Ammon's horn (tissue), 1 donor: ENCODE data around the gene CAD.
"Not testable (repeated sequence)": the region's sequence is repeated elsewhere in the genome, so short reads cannot be mapped to it uniquely, and the experiment has no call there.

Source experiments
- DNase-seq: peaks from one replicate; pipeline ENCODE4 v3.0.0-alpha.2; 2016; ENCODE audit warnings: low spot score

CAD gene

GRCh38 chr2:27217173-27218121 lies at the start of gene CAD:
TSS of gene CAD (plus strand) at chr2:27217369. CDS start at chr2:27217552, 183 bp downstream.
- DNase-seq, result peak; percentile 93

- DNase-seq, result no peak
Observed at GRCh38 chr2:27170581-27171337, 46.4 kb upstream of the CAD start.

- DNase-seq, result no peak
Observed at GRCh38 chr2:27171351-27171848, 45.8 kb upstream of the CAD start.

DNA sequence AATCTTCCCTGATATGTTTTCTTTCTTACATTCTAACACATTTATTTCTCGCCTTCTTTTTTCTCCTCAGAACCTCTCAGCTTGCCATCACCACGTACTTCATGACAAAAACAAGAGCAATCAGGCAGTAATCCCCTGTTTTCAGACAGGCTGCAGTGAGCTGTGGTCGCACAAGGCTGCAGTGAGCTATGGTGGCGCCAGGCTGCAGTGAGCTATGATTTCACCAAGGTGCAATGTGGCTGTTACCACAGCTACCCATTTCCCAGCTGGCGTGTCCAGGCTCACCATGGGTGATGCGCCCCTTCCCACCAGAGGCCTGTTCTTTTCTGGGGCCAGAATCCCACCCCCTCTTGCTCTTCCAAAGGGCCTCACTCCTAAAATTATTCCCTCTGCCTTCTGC lies 42.5 kb upstream of the CAD start:
- DNase-seq, result no peak

DNA sequence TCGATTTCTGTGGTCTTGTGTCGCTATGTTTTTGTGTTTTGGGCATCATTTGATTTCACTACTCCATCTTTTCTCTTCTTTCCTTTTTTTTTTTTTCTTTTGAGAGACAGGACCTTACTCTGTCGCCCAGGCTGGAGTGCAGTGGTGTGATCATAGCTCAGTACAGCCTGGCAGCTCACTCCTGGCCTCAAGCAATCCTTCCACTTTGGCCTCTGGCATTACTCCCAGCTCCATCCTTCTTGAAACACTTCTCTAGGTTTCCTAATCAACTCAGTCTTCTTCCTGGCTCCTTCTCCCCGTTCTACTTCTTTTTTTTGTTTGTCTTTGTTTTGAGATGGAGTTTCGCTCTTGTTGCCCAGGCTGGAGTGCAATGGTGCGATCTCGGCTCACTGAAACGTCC lies 41.8 kb upstream of the CAD start:
- no peak for DNase-seq

DNA sequence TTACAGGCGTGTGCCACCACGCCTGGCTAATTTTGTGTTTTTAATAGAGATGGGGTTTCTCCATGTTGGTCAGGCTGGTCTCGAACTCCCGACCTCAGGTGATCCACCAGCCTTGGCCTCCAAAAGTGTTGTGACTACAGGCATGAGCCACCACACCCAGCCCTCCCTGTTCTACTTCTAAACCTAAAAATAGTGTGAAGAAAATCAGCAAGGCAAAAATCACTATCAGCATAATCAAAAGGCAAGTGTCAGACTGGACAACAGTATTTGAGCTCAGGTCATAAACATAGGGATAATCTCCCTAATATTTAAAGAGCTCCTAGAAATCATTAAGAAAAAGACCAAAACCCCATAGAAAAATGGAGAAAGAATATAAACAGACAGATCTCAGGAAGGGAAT lies 41.4 kb upstream of the CAD start:
- DNase-seq, result not testable (repeated sequence)

GRCh38 chr2:27177441-27178351 lies 39.5 kb upstream of the CAD start:
- DNase-seq, result no peak

DNA sequence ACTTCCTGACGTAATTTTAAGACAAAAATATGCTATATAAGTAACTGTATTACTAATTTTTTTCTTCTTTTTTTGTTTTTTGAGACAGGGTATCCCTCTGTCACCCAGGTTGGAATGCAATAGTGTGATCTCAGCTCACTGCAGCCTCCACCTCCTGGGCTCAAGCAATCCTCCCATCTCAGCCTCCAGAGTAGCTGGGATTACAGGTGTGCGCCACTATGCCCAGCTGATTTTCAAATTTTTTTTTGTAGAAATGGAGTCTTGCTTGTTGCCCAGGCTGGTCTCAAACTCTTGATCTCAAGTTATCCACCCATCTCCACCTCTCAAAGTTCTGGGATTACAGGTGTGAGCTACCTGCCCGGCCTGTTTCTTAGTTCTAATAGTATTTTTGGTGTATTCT lies 38.7 kb upstream of the CAD start:
- DNase-seq, result no peak

GRCh38 chr2:27179344-27180000 lies 37.7 kb upstream of the CAD start:
- DNase-seq, result no peak

- DNase-seq, result no peak
Observed at GRCh38 chr2:27182346-27182745, 34.8 kb upstream of the CAD start.

DNA sequence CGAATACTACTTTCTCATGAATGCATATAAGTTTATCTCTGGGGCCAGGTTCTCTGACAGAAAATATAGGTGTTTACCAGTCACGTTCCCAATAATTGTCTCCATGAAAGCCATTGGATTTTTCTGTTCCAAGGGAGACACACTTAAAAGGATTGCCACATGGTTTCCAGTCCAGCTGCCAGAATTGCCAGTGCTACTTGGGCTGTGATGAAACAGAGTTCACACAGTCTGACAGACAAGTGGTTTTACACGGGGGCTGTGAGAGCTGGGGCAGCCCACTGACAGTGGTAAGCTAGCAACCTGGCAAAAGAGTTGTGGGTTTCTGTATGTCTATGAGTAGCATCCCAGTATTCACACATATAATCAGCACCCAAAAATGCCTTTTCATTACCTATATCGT lies 33.1 kb upstream of the CAD start:
- DNase-seq, result no peak

GRCh38 chr2:27185331-27186026 lies 31.7 kb upstream of the CAD start:
- peak; percentile 62 for DNase-seq

DNA sequence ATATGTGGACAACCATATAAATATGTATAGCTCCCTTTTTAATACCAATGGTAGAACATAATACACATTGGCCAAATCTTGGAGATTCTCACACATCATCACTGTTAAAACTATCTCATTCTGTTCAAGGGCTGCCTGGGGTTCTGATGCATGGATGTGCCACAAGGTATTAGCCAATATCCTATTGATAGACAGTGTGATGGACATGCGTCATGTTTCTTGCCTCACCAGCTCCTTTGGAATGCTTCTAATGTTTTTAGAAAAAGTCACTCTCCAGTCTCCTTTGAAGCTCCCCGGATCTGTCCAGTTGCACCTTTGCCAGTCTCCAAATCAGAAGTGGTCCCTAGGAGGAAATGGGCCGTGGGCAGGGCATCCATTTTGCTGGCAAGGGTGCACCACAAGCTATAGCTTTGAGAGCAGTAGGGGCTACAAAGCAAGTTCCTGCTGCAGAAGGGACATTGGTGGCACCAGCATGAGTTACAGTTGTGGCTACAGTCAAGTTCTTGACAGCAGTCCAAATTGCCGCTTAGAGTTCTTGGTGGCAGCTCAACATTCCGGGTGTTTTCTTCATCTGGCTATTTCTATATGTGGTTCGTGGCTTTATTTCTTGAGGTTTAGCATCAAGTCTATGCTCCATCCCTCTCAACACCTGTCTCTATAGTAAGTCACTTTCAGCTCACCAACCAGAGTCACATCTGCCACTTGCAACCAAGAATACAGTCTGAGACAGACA lies 30.4 kb upstream of the CAD start:
- DNase-seq, result no peak

DNA sequence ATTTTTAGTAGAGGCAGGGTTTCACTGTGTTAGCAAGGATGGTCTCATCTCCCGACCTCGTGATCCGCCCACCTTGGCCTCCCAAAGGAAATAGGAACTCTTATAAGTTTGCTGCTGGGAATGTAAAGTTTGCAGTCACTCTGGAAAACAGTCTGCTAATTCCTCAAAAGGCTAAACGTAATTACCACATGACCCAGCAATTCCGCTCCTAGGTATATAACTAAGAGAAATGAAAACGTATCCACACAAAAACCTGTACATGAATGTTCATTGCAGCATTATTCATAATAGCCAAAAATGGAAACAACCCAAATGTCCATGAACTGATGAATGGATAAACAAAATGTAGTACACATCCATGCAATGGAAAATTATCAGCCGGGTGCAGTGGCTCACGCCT lies 27.2 kb upstream of the CAD start:
- no peak for DNase-seq

DNA sequence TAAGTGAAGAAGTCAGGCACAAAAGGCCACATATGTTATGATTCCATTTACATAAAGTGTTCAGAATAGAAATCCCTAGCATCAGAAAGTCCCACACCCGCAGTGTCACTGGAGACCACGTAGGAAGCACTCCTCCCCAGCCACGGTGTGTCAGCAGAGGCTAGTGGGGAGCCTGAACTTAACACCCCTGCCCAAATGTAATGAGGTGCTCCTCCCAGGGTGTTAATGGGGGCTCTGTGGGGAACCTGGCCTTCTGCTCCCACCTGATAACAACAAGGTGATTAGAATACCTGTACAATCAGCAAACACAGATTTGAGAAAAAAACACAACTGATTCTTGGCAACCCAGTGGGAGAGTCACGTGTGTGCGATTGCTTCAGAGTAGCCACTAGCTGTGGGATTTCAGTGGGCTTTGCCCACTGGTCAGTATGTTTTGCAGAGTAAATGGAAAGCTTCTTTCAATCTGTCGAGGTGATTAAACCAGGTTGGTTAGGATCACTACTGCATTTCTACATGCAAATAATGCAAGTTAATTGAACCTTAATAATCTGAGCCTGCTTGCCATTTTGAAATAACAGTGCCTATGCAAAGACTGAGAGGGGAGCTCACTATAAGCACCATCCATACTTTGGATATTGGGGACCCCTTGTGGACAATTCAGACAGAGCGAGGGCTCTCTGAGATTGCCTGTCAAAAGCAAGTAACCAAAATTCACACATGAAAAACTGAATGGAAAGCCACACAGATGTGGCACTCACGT lies 25.9 kb upstream of the CAD start:
- peak; percentile 64 for DNase-seq

DNA sequence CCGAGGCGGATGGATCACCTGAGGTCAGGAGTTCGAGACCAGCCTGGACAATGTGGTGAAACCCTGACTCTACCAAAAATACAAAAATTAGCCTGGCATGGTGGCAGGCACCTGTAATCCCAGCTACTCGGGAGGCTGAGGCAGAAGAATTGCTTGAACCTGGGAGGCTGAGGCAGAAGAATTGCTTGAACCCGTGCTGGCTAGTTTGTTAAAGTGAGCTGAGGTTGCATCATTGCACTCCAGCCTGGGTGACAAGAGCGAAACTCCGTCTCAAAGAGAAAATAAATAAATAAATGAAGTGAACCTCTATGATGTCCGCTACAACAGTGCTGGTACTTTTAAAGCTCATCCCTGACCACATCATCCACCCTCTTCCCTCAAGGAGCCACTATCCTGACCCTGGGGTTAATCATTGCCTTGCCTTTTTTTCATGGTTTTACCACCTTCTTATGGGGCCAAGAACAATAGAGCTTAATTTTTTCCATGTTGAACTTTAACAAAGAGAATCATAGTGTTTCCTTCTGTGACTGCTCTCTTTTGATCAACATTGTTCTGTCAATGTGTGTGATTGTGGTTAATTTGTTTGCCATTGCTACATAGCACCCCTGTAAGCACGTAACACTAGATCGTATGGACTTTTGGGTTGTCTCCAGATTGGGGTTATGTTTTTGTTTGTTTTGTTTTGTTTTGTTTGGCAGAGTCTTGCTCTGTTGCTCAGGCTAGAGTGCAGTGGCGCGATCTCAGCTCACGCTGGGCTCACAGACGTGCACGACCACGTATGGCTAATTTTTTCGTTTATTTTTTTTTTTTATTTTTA lies 22.4 kb upstream of the CAD start:
- DNase-seq, result no peak

DNA sequence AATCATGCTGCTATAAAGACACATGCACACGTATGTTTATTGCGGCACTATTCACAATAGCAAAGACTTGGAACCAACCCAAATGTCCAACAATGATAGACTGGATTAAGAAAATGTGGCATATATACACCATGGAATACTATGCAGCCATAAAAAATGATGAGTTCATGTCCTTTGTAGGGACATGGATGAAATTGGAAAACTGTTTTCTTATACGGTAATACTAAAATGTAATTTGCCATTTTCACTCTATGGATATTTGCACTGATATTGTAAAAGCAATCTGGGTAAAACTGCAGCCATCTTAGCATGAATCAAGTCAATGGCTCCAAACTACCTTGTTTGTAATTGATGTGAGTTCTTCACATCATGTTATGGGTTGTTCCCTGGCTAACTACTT lies 21.4 kb upstream of the CAD start:
- not testable (repeated sequence) for DNase-seq

DNA sequence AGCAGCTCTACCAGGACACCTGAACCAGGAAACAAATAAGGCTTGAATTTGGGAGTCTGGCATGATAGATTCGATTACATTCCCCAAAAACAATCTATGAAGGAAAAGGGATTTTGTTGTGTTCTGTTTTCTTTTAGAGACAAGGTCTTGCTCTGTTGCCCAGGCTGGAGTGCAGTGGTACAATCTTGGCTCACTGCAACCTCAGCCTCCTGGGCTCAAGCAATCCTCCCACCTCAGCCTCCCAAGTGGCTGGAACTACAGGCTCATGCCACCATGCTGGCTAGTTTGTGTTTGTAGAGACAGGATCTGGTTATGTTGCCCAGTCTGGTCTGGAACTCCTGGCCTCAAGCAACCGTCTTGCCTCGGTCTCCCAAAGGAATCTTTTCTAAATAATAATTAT lies 19.1 kb upstream of the CAD start:
- not testable (repeated sequence) for DNase-seq
